ENCODE results near the gene KIRREL3.

DNA sequence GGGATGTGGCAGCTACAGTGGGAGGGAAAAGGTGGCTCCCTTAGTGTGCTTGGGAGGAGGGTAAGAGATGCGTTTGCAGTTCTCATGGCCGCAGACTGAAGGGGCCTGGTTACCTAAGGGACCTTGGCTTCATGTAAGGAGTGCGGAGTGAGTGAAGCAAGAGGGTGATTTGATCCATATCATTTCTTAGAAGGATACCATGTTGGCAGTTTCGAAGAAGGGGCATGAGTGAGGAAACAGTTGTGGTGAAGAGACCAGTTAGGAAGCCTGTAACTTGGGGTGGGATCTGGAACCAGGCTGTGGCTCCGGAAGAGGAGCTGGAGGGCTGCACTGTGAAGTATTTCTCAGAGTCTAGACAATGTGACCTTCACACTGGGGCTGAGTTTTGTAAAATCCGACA, 600.1 kb downstream of the KIRREL3 start:
- TF ChIP-seq EZH2 (IDR thresholded peaks at IDR 0.05; ENCODE audit: insufficient read depth, poor library complexity, severe bottlenecking) = no peak
- TF ChIP-seq EZH2phosphoT487 (IDR thresholded peaks at IDR 0.05; ENCODE audit: insufficient read depth, low read depth) = no peak
